Measurements from ENCODE around the gene ZSWIM6. TPM values are rescaled to one million over a fixed set of nuclear protein-coding genes. Genes with fewer than 3 reads are reported as not detected.

Gene ZSWIM6
- total RNA-seq, 1 donor from 2014 or later: 8.8 TPM

DNA sequence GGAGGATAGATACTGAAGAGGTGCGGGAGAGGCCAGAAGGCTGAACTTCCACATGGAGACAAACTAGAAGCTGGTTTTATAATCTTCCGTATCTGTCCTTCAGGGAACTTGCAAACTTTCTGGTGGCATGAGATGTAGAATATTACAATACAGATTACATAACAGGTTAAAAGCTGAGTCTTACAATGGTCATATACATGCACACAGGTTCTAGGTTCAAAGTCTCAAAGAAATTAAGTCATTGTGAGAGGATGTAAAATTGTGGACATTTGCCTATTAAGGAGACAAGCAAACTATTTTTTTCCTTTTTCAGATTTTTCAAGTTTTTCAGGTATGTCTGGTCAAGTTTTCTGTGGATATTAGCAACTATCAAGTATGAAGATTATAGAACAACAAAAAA, 10.4 kb upstream of the ZSWIM6 start:
- H3K27ac ChIP-seq: no peak overlapping the region
- no peak overlapping the region for H3K4me3 ChIP-seq
- no peak for TF ChIP-seq CTCF (IDR thresholded peaks at IDR 0.05)
- DNase-seq (ENCODE audit: low spot score in 2 of 2): no peak
- no peaks in the 10 kb centered on the region for H3K9me3 ChIP-seq
- peaks cover 4 to 16% of the 10 kb centered on the region in 2 donors for H3K4me1 ChIP-seq
- H3K36me3 ChIP-seq: no peaks in the 10 kb centered on the region
- intact Hi-C loops (cut with DNase I): no loop called here
- no peaks in the 10 kb centered on the region for H3K27me3 ChIP-seq

- Histone ChIP-seq H3K27ac (no peak overlapping the region), H3K9me3 (no peaks in the 10 kb centered on the region), H3K4me3 (no peak overlapping the region), H3K27me3 (no peaks in the 10 kb centered on the region), H3K4me1 (peaks cover 4 to 15% of the 10 kb centered on the region in 2 donors), H3K36me3 (no peaks in the 10 kb centered on the region)
- intact Hi-C loops (cut with DNase I): no loop called here
- no peak for DNase-seq (ENCODE audit: low spot score in 2 of 2)
- TF ChIP-seq CTCF (IDR thresholded peaks at IDR 0.05): no peak
Measured at GRCh38 chr5:61322738-61323725, 9.0 kb upstream of the ZSWIM6 start.

GRCh38 chr5:61327760-61328753, 4.0 kb upstream of the ZSWIM6 start:
- no peak for DNase-seq (ENCODE audit: low spot score in 2 of 2)
- no peak for TF ChIP-seq CTCF (IDR thresholded peaks at IDR 0.05)
- H3K27me3 ChIP-seq: no peaks in the 10 kb centered on the region
- peaks cover 0 to 13% of the 10 kb centered on the region in 2 donors for H3K4me1 ChIP-seq
- no peaks in the 10 kb centered on the region for H3K36me3 ChIP-seq
- H3K9me3 ChIP-seq: no peaks in the 10 kb centered on the region
- intact Hi-C loops (cut with DNase I): no loop called here
- H3K27ac ChIP-seq: peak overlapping the region in 1 of 2 donors; percentile 96
- no peak overlapping the region for H3K4me3 ChIP-seq

- DNase-seq (ENCODE audit: low spot score in 2 of 2): no peak
- Histone ChIP-seq H3K27me3 (no peaks in the 10 kb centered on the region), H3K27ac (peak overlapping the region; percentile 95 to 96), H3K9me3 (no peaks in the 10 kb centered on the region), H3K4me1 (peaks cover 0 to 13% of the 10 kb centered on the region in 2 donors), H3K4me3 (no peak overlapping the region), H3K36me3 (no peaks in the 10 kb centered on the region)
- intact Hi-C loops (cut with DNase I): no loop called here
- TF ChIP-seq CTCF (IDR thresholded peaks at IDR 0.05): no peak
Measured at GRCh38 chr5:61328791-61329549, 3.1 kb upstream of the ZSWIM6 start.
